Activated naive CD8-positive, alpha-beta T cell treated with anti-CD3 and anti-CD28 coated beads, Interleukin-2, amount 50 U/mL, for 16 hours (primary cell): ENCODE measurements around the gene CBR1.
"Not testable (repeated sequence)": the region's sequence is repeated elsewhere in the genome, so short reads cannot be mapped to it uniquely, and the experiment has no call there.

Source experiments
- DNase-seq: peaks from one replicate; pipeline ENCODE4 v3.0.0-alpha.2; 2020; ENCODE audit warnings: low read depth, low spot score

CBR1 gene

GRCh38 chr21:36079671-36080070, 9.8 kb downstream of the CBR1 start:
- no peak for DNase-seq

GRCh38 chr21:36080386-36080785, 10.6 kb downstream of the CBR1 start:
- DNase-seq, result no peak

GRCh38 chr21:36082237-36082664, 12.4 kb downstream of the CBR1 start:
- no peak for DNase-seq

GRCh38 chr21:36087362-36088138, 17.7 kb downstream of the CBR1 start:
- DNase-seq, result no peak

DNA sequence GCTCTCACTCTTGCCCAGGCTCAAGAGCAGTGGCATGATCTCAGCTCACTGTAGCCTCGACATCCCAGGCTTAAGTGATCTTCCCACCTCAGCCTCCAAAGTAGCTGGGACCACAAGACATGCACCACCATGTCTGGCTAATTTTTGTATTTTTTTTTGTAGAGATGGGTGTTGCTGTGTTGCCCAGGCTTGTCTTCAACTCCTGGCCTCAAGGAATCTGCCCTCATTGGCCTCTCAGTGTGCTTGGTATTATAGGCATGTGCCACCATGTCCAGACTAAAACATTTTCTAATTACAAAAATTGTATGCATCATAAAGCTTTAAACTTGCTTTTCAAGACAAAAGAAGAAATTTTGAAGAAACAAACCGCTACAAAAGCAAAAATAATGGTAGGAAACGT, 20.1 kb downstream of the CBR1 start:
- no peak for DNase-seq

GRCh38 chr21:36092681-36093080, 22.9 kb downstream of the CBR1 start:
- DNase-seq, result no peak

DNA sequence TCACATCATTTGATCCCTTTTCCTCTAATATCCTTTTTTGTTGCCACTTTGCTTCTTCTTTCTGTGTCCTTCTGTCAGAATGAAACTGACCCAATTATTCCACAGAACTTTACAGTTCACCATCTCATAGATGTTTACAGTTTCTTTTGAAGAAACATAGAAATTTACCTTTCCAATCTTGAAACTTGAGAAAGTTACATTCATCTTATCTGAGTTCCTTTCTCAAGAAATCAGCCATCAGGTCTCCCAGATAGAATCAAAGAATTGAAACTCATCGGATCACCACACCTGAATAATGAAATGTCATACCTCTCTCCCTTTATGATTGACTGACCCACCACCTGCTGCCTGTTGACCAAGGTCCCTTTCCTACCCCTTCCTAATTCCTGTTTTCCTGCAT, 23.7 kb downstream of the CBR1 start:
- no peak for DNase-seq

DNA sequence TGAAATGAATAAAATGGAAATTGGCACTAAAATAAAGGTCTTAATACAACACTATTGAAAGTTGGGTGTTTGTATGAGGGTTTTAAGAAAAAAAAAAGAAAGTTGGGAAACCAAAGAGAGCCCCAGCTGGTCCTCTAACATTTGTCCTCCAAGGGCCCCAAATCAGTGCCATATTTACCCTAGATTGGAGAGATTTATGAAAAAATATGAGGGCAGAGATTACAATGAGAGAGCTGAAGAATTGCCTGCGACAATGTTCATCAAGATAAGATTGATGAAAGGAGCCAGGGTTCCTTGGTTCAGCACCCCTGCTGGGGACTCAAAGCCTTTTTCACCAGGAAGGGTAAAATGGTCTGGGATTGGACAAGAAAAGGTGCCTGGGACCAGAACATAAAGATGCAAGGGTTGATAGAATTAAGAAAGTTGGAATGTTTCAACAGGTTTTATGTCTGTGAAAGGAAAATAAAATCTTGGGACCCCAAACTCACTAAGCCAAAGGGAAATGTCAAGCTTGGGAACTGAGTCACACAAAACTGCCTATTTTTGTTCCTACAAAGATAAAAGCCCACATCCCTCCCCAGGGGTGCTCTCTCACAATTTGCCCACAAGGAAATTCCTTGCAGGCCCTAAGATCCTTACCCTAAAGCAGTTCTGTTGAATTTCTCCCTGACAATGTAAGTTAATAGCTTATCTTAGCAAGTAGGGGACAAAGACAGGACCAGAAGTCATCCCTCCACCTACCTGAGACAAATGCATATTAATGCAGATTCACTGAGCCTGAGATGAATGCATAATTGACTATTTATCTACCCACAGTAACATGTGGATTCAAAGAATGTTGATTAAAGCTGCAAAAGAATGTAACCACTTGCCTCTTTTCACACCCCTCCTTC, 26.8 kb downstream of the CBR1 start:
- DNase-seq, result no peak

DNA sequence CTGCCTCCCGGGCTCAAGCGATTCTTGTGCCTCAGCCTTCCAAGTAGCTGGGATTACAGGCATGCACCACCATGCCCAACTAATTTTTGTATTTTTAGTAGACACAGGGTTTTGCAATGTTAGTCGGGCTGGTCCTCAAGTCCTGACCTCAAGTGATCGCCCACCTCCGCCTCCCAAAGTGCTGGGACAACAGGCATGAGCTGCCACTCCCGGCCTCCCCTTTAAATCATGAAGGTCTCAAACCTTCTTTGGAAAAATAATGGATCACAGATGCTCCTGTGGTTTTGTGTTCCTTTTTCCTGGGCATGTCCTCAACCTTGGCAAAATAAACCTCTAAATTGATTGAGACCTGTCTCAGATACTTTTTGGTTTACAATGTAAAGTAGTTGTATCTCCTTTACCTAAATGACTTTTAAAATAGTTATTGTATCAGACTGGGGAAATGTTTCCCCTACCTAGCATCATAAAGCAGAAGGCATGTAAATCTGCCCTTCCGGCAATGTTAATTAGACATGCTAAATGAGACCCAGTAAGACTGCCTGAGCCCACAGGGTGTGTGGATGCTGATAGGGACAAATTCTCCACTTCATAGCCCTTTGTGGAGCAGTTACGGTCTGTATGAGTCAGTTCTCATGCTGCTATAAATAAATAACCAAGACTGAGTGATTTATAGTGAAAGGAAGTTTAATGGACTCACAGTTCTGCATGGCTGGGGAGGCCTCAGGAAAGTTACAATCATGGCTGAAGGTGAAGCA, 27.8 kb downstream of the CBR1 start:
- no peak for DNase-seq

GRCh38 chr21:36098182-36098532, 28.3 kb downstream of the CBR1 start:
- DNase-seq, result no peak

GRCh38 chr21:36099000-36099399, 29.2 kb downstream of the CBR1 start:
- no peak for DNase-seq

DNA sequence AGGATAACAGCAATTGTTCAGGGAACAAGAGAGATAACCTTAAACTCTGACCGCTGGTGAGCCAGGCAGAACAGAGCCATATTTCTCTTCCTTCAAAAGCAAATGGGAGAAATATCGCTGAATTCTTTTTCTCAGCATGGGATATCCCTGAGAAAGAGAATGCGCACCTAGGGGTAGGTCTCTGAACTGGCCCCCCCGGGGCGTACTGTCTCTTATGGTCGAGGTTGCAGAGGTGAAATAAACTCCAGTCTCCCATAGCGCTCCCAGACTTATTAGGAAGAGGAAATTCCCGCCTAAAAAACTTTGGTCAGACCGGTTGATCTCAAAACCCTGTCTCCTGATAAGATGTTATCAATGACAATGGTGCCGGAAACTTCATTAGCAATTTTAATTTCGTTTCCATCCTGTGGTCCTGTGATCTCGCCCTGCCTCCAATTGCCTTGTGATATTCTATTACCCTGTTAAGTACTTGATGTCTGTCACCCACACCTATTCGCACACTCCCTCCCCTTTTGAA, 29.9 kb downstream of the CBR1 start:
- not testable (repeated sequence) for DNase-seq

- no peak for DNase-seq
Measured at GRCh38 chr21:36100971-36101641, 31.3 kb downstream of the CBR1 start.

- no peak for DNase-seq
Measured at GRCh38 chr21:36103434-36103833, 33.6 kb downstream of the CBR1 start.

DNA sequence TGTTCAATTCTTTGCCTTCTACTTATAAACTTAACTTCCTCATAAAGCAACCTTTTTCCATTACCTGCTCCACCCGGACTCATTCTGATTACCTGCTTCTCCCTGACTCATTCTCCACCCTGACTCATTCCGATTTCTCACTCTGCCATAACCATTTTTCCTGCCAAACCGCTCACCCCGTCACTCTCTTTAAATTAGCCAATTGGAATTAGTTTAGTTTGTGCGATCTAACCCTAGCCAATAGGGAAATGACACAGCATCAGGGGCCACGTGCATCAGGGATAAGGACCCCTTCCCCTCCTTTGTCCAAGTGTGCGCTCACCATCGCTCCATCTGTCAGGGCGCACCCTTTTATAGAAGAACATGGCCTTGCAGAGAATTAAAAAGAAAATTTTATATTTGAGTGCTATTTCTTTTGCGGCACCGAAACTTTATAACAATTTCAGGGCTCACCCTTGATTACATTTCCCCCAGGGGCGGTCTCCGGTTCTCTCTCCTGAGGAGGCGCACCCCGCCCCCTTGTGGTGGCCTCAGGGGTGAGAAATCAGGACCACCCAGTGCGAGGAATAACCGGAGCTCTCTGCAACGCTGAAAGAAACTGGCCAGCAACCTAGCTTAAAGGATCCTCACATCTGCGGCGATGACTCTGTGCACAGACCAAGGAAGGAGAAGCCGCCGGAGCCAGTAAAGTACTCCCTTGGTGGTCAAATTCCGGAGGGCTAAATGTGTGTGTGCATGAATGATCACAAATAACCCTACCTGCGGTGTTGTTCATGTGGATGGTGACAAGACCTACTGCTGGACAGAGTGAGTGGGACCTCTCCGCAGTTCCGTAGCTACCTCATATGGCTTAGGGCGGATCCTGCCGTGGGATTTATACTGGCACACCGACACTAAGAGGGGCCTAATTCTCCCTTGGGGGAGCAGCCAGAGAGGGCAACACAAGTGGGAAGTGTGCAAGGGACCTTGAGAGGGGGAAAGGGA, 34.8 kb downstream of the CBR1 start:
- peak; percentile 51 for DNase-seq

DNA sequence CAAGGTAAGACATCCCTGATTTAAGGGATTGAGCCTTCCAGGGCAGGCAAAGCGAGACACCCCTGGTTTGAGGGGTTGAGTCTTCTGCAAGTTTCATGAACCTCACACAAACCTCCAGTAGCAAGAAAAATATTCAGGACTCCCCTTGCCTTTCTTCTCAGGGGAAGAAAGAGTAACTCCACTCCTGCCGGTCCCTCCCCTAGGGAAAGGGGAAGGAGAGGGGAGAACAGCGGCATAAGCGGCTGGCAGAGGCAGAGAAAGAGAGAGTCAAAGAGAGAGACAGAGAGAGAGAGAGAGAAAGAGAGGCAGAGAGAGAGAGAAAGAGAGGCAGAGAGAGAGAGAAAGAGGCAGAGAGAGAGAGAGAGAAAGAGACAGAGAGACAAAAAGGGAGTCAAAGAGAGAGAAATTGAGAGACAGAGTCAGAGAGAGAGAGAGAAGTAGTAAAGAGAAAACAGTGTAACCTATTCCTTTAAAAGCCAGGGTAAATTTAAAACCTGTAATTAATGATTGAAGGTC, 35.6 kb downstream of the CBR1 start:
- no peak for DNase-seq

GRCh38 chr21:36109868-36110267, 40.0 kb downstream of the CBR1 start:
- no peak for DNase-seq

GRCh38 chr21:36111238-36111637, 41.4 kb downstream of the CBR1 start:
- no peak for DNase-seq

- no peak for DNase-seq
Measured at GRCh38 chr21:36113647-36114428, 44.0 kb downstream of the CBR1 start.
